MV-4-11 (cell line): ENCODE measurements around the gene TMEM225B.
"Not testable (repeated sequence)": the region's sequence is repeated elsewhere in the genome, so short reads cannot be mapped to it uniquely, and the experiment has no call there.

Source experiments
- DNase-seq: peaks from one replicate; lab custom pipeline; 2025; lab: John Stamatoyannopoulos, UW

TMEM225B gene

GRCh38 chr7:99623091-99623693 is 25.1 kb downstream of the TMEM225B start:
- DNase-seq = peak; percentile 4

GRCh38 chr7:99623702-99624447 is 25.8 kb downstream of the TMEM225B start:
- peak; percentile 50 for DNase-seq

GRCh38 chr7:99624484-99624883 is 26.4 kb downstream of the TMEM225B start:
- peak; percentile 52 for DNase-seq

GRCh38 chr7:99625321-99625720 is 27.3 kb downstream of the TMEM225B start:
- DNase-seq = no peak

GRCh38 chr7:99625961-99626360 is 27.9 kb downstream of the TMEM225B start:
- no peak for DNase-seq

- no peak for DNase-seq
These were observed 28.6 kb downstream of the TMEM225B start for GRCh38 chr7:99626661-99627060.

GRCh38 chr7:99627513-99627912 is 29.4 kb downstream of the TMEM225B start:
- DNase-seq = no peak

- no peak for DNase-seq
These were observed 30.7 kb downstream of the TMEM225B start for GRCh38 chr7:99628471-99629465.

GRCh38 chr7:99629643-99630042 is 31.6 kb downstream of the TMEM225B start:
- no peak for DNase-seq

- DNase-seq = peak; percentile 35
These were observed 33.4 kb downstream of the TMEM225B start for GRCh38 chr7:99631295-99632109.

- DNase-seq = not testable (repeated sequence)
These were observed 39.3 kb downstream of the TMEM225B start for GRCh38 chr7:99637414-99637813.

- no peak for DNase-seq
These were observed 40.7 kb downstream of the TMEM225B start for GRCh38 chr7:99638731-99639130.

- no peak for DNase-seq
These were observed 41.2 kb downstream of the TMEM225B start for GRCh38 chr7:99639267-99639666.

- peak; percentile 48 for DNase-seq
These were observed 44.0 kb downstream of the TMEM225B start for GRCh38 chr7:99642027-99642426.

- DNase-seq = no peak
These were observed 45.4 kb downstream of the TMEM225B start for GRCh38 chr7:99643464-99643863.

- DNase-seq = no peak
These were observed 46.4 kb downstream of the TMEM225B start for GRCh38 chr7:99644431-99644830.

- DNase-seq = no peak
These were observed 47.5 kb downstream of the TMEM225B start for GRCh38 chr7:99645590-99645989.

GRCh38 chr7:99648843-99649242 is 50.8 kb downstream of the TMEM225B start:
- DNase-seq = no peak

- no peak for DNase-seq
These were observed 53.2 kb downstream of the TMEM225B start for GRCh38 chr7:99651290-99651689.

GRCh38 chr7:99652671-99653070 is 54.6 kb downstream of the TMEM225B start:
- no peak for DNase-seq

GRCh38 chr7:99653269-99653668 is 55.2 kb downstream of the TMEM225B start:
- not testable (repeated sequence) for DNase-seq

GRCh38 chr7:99653754-99654153 is 55.7 kb downstream of the TMEM225B start:
- DNase-seq = no peak
